Astrocyte (in vitro differentiated cells and primary cell): Measurements from ENCODE around the gene PCNT.

Experiments used
- CTCF ChIP-seq: IDR thresholded peaks from 2 replicates; pipeline ENCODE4 v1.5.1; 2011; ENCODE audit warnings: low read depth, mild to moderate bottlenecking, inconsistent platforms, low read length, moderate library complexity; ENCODE audit not compliant: insufficient read depth
- EZH2 ChIP-seq: IDR thresholded peaks from 2 replicates; pipeline ENCODE4 v1.6.1; 2012; ENCODE audit warnings: mild to moderate bottlenecking, low read length, inconsistent platforms; ENCODE audit not compliant: insufficient read depth

GRCh38 chr21:46401186-46401910 lies 77.4 kb downstream of the PCNT start:
- no peak for TF ChIP-seq EZH2
- no peak for TF ChIP-seq CTCF
